Measurements from ENCODE around the gene SYVN1. TPM values are rescaled to one million over a fixed set of nuclear protein-coding genes. Genes with fewer than 3 reads are reported as not detected.

Gene SYVN1
- polyA plus RNA-seq, 1 of the 3 experiments (the other 2 are of a cell fraction), result 31.9 TPM

GRCh38 chr11:65078786-65079342 lies 55.5 kb downstream of the SYVN1 start:
- Histone ChIP-seq H4K20me1 (ENCODE audit: insufficient read depth) (no peaks in the 10 kb centered on the region; the same call in 1 of the 2 replicates), H3K9me3 (no peaks in the 10 kb centered on the region), H3K36me3 (replicated peaks in 1 of 2; ENCODE audit: control insufficient read depth in 1 of 2, insufficient read depth in 2 of 2, low read length in 1 of 2) (peaks cover 0 to 10% of the 10 kb centered on the region in 2 experiments), H3K27ac (ENCODE audit: low read depth in 2 of 2, low read length in 1 of 2) (no peak overlapping the region), H3K4me1 (ENCODE audit: control insufficient read depth in 1 of 2, insufficient read depth in 2 of 2, low read depth in 1 of 2, low read length in 1 of 2) (peaks cover 0 to 12% of the 10 kb centered on the region in 2 experiments; a peak in 2 of 4 replicates), H3K9me2 (no peaks in the 10 kb centered on the region), H2AFZ (ENCODE audit: low read depth) (no peak overlapping the region; the same call in 1 of the 2 replicates), H3K79me2 (ENCODE audit: insufficient read depth) (peaks cover 65% of the 10 kb centered on the region), H3K9ac (no peak overlapping the region), H3K4me2 (no peak overlapping the region), H3K27me3 (ENCODE audit: insufficient read depth) (no peaks in the 10 kb centered on the region), H3K4me3 (ENCODE audit: low read depth in 2 of 2, low read length in 1 of 2) (no peak overlapping the region), H3F3A (replicated peaks; ENCODE audit: insufficient read depth) (peaks cover 13% of the 10 kb centered on the region)
- peak; percentile 4 for DNase-seq
- ChIA-PET POLR2A (no interaction called here), CTCF (interaction anchor here (0.6 to 1.6 kb wide), 5 partner anchors 9 to 235 kb away, joined by 3 to 6 read pairs (median 3); partner anchors contain the start of genes ARL2 and CDC42BPG)
- TF ChIP-seq EP300 (IDR thresholded peaks at IDR 0.05; ENCODE audit: borderline replicate concordance in 1 of 2, low read depth in 1 of 2, low read length in 1 of 2) (no peak), FOXJ3 (CRISPR knock-in tag; IDR thresholded peaks at IDR 0.05) (no peak), USF2 (IDR thresholded peaks at IDR 0.05; ENCODE audit: borderline replicate concordance, low read depth, low read length) (no peak), TCF12 (IDR thresholded peaks at IDR 0.05) (no peak), GABPA (IDR thresholded peaks at IDR 0.05; ENCODE audit: low read depth) (no peak), POLR2AphosphoS5 (IDR thresholded peaks at IDR 0.05; ENCODE audit: low read depth, low read length) (no peak), RXRA (IDR thresholded peaks at IDR 0.05; ENCODE audit: borderline replicate concordance, low read depth) (no peak), MAX (IDR thresholded peaks at IDR 0.05; ENCODE audit: low read depth) (no peak), EZH2phosphoT487 (IDR thresholded peaks at IDR 0.05; ENCODE audit: borderline replicate concordance, low read depth) (no peak), IRF3 (IDR thresholded peaks at IDR 0.05; ENCODE audit: low read depth, low read length) (no peak), ELF1 (IDR thresholded peaks at IDR 0.05) (no peak), YY1 (IDR thresholded peaks at IDR 0.05; ENCODE audit: low read depth) (no peak), REST (IDR thresholded peaks at IDR 0.05; ENCODE audit: low read depth, low read length) (no peak), TAF1 (IDR thresholded peaks at IDR 0.05; ENCODE audit: borderline replicate concordance, low read depth, low read length) (no peak), ZBTB33 (IDR thresholded peaks at IDR 0.05; ENCODE audit: borderline replicate concordance, low read depth) (no peak)
- WGBS (ENCODE audit: low lambda C conversion rate), result 87% methylated on average over 9 of the region's 9 CpGs
